HG03521 (cell line): ENCODE data around the gene CRADD.

Experiments
- ATAC-seq: cut with Tn5 transposase; IDR thresholded peaks from one replicate; pipeline ENCODE4 v1.9.1; 2021; ENCODE audit warnings: mild to moderate bottlenecking, moderate library complexity; ENCODE audit not compliant: unreplicated experiment

CRADD gene

DNA sequence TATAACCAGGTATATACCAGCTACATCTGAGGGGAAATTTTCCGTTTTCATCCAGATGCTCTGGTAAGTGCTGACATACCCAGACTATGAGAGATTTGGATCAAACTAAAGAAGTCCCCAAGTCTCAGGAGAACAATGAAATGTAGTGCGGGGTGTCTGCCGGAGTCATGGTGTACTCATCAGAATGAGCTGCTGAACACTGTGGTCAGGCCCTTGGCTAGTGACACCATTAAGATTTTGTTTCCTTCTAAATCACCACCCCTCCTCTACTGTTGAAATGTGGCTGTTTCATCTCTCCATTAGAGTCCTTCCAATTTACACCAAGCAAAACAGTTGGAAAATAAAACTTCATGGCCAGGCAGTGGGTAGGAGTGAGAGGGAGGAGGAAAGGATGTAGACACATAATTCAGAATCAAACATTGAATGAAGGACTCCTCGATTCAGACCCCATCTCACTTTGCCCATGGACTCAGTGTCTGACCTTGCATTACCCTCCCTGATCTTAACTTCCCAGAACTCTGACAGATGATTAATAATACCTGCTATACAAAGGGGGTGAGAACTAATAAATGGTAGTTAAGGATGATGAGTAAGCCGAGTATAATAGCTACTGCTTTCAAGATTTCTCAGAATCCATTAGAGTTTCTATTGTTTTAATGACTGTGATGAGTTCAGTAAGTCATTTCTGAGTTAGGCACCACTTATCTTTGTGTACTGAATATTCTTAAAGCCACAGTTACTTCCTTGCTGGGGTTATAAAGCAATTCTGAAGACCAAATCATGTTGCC, 127.4 kb downstream of the CRADD start:
- no peak for ATAC-seq

DNA sequence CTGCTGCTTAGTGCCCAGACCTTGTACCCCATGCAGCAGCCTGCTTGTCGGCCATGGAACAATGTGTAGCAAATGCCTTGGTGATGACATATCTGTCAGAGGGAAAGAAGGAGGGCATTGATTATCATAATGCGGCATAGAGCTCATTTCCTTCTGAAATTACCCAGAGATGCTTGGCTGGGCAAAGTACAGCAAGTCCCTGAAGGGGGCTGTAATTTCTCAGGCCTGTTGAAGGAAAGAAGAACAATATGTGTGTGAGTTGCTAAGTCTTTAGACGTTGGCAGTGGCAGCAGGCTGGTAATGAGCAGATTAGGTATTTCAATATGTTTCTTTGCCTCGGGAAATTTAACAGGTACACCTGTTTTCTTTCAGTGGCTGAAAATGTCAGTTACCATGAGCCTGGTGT, 128.6 kb downstream of the CRADD start:
- no peak for ATAC-seq

DNA sequence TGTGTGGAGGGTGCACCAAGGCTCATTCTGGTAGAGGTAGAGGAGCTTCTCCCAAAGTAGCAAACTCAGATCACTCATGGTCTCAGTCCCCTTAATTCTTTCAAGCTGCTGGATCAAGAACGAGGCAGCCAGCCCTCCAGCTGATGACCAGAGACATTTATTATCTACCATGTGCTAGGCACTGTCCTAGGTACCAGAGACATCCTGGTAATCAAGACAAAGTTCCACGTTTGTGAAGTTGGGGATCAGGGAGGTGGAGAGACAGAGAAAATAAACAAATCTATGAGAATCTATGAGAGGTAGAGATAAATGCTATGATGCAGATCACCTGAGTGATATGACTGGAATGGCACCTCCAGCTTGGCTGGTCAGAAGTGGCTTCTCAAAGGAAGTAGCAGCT, 130.2 kb downstream of the CRADD start:
- ATAC-seq = no peak

DNA sequence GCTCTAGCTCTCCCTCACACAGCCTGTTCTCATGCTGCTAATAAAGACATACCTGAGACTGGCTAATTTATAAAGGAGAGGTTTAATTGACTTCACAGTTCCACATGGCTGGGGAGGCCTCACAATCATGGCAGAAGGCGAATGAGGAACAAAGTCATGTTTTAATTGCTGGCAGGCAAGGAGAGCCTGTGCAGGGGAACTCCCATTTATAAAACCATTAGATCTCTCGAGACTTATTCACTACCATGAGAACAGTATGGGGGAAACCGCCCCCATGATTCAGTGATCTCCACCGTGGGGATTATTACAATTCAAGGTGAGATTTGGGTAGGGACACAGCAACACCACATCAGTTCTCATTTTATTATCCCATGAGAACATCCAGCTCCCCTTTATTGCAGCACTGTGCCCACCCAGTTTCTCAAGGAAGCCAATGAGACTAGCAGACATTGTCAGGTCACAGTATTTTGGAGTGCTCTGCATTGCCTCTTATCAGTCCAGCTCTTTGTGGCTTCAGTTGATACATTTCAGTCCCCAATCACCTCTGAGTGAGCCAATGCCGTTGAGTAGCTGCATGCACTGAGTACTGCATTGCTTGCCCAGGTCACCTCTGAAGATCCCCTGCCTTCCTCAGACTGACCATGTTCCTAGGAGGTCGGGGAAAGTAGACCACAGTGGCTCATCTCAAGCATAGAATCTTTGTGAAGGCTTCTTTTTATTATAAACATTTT, 131.2 kb downstream of the CRADD start:
- ATAC-seq = no peak

DNA sequence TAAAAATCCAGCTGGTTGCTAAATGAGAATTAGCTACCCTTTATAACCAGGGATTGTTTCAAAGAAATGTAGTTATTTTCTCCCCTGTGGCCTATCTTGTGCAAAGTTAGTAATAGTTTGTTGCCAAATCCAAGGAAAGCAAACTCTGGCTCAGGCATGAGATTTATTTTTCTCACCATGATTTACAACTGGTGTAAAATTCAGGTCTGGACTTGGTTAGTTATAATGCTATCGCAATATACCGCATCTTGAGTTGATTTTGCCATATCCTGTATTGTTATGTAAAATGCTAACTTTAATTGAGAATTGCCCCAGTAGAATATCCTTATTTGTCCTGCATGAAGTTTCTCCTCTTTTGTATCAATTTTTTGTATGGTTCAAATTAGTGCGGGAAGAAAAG, 135.5 kb downstream of the CRADD start:
- ATAC-seq = no peak

DNA sequence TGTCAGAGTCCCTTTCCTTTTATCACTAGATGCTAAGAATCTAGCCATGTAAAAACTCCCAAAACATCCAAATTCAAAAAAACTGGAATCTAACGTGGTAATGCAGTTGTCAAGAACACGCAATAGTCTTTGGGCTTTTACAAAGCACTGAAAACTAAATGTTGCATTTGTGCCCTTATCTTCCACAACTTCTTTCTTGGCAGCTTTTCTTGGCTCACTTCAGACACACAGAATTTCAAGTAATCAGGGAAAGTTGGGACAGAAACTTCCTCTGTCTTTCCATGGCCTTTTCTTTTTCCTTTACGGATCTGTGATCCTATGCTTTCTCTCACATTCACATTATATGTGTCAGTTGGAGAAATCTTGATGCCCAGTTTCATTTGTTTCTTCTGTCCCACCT, 136.0 kb downstream of the CRADD start:
- no peak for ATAC-seq

DNA sequence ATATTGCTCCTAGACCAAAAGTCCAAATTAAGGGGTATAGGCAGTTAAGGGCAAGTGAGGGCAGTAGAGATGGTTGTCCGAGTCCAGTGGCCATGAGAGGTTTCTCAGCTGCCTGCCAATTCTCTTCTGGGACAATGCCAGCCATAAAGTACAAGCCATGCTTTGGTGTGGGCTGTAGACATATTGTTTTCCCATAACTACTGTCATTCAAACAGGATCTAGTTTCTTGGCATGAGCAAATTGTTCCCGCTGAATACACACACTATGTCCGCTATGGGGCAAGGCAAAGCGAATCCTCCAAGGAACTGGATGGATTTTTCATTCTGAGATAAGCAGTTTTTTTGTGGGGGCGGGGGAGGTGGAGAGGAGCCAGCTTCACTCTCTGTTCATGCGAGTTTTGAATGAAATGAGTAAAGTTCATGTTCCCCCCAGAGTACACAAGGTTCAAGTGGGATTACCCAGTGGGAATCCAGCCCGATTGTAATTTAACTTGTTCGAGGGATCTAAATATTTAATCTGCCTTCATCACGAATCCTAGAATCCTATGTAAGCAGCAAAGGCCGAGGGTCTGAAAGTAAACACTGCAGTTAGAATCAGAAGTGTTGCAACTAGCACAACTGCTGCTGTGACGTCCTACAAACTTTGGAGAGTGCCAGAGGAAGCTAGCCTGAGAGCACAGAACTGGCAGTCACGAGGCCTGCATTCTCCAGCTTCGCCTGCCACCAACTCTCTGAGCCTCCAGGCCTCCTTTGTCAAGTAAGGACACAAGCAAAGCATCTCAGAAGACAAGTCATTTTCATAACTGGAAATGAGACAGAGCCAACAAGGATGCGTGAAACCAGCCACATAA, 137.0 kb downstream of the CRADD start:
- no peak for ATAC-seq

DNA sequence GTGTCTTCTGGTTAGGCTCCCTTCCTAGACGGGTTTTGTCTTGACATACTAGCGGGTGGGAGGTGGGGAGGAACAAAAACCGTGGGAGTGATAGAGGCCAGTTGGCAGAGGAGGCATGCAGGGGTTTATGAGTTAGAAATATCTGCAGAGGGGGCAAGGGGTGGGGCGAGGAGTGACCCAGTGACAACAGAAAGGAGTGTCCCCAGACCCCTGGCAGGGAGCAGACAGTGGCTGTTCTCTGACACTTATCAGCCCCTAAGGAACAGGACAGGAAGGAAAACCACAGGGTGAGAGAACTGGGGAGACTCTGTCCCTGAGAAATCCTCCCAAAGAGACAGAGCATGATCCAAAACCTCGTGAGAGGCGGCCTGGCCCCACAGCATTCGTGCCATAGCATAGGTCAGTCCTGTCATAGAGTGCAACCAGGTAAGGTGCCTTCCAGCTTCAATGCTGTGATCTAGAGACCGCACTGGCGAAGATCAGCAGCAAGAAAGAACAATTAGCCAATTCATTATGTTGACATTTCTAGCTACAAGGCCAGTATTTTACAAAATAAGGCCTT, 141.4 kb downstream of the CRADD start:
- no peak for ATAC-seq

DNA sequence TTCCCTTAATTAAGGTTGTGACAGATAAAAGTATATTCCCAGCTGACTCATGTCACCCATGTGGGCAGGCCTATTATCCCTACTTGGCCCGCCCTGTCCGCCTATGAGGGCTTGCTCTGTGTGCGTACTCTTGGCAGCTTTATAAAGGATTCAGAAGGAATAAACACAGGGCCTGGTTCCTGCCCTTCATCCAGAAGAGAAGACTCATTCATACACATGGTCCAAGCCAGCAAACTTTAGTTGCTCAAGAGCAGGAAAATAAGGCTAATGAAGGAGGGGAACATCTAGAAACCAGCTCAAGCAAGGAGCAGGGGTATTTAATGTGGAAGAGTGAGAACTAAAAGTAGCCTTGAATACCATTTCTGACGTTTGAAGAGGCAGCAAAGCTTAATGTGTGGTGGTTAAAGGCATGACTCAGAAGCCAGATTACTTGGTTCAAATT, 141.9 kb downstream of the CRADD start:
- ATAC-seq = no peak

DNA sequence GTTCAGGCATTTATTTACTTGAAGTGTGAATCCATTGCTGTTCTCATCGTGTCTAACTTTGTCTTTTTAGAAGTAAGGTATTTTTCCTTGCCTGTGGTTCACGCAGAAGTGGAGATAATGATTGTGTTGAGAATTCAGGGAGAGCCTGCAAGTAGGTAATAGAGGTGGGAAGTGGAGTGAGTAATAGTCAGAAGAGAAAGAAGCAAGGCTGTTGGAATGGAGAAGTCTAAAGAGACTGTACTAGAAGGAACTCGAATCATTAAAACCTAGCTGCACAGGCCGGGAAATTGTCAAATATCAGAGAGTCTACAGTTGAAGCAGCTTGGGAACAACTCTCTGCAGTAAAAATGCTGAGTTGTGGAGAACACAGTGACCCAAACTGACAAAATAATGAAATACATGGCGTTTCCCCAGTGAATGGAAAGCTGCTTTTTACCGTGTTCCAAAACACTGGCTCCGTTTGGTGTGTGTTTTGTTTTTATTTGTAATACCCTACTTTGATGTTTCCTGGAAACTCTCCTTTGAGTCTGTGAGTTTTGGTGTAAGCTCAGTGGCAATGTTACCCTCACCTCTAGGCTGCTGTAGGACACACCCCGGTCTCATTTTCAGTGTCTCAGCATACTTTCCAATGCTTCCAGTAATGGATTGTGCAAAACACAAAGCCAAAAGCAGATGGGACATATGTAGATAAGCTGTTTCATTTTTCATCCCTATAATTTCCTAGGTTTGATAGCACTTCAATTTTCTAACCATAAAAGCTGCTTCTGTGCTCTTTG, 146.6 kb downstream of the CRADD start:
- no peak for ATAC-seq

DNA sequence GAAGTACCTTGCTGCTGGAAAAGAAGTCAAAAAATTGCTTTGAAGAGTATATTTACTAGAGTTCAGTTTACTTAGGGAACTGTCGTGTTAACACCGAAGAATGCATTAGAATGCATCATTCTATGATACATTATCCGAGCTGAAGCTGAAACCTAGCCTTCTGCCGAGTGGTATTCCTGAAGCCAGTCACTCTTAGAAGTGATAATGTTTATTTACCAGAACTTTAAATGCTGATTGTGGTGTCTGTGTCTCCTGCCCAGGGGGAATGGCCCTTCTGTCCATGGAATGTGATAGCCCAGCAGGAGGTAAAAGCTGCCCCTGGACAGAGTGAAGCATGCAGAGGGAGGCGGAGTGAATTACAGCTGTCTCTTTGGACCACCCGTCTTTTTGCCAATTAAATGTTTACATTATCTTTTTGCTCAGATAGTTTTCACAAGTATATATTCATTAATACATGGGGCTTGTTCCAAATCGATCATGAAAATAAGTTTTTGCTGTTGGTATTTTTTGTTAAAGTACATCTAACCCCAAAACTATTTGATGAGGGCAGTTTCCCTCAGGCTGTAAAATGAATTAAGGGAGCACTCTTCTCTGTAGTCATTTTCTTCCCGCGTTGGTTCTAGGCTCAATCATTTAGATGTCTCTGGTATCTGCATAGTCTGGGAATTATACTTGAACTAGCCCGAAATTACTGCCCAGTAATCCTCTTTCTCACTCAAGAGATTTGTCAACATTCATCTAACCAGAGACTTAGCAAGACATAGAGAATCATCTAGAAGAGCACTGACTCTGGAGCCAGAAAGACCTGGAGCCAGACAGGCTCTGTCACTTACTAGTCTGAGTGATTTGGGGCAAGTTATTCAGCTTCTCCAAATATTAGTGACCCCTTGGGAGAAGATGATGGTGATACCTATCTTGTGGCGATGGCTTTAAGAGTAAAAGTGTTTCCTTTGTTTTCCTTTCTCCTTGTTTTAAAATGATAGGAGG, 147.6 kb downstream of the CRADD start:
- ATAC-seq = no peak

DNA sequence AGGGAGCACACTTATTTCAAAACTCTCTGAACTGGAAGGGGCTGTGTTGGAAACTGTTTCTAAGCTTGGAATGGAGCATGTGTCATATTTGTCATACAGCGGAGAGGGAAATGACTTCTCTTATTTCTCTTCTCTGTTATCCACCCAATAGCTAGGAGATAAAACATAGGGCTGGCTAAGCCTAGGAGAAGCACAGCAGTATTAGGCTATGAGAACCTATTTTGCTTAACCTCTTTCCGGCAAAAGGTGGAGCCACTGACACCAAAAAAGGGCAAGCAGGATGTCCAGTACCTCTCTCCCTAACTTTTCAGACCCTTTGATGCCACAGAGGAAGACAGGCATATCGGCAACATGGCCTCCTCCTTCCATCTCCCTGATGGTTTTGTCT, 148.3 kb downstream of the CRADD start:
- ATAC-seq = no peak

DNA sequence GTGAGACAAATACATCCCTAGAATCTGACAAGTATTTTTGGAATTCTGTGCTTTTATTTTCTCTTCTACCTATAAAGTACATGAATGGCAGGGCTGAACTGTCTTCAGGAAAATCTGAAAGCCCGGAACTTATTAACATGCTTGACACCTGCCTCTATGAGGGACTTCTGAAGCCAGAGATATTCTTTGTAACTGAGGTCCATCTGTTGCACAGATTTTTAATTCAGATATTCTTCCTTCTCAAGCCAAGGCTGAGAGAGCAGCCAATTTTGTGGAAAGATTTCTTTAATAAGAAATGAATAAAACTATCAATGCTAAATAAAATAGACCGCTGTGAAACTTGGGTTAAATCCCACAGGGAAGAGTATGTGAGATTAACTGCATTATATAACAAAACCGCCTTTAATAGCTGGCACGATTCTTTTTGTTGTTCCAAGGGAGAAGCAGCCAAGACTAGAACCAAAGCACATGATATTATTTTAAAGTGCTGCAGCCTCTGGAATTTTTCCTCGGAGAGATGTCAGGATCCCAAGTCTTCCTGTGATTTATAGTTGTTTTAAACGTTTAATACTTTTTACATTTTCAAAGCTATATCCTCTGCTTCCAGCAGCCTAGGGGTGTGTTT, 148.9 kb downstream of the CRADD start:
- ATAC-seq = no peak

DNA sequence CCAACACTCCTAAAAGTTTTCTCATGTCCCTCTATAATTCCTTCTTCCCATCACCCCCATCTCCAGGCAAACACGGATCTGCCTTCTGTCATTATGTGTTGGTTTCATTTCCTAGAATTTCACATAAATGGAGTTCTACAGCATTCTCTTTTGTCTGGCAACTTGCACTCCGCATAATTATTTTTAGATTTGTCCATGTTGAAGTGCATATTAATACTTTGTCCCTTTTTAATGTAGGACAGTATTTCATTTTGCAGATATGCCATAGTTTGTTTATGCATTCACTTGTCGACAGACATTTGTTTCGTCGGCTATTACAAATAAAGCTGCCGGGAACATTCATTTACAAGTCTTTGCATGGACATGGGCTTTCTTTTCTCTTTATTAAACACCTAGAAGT, 150.0 kb downstream of the CRADD start:
- no peak for ATAC-seq

DNA sequence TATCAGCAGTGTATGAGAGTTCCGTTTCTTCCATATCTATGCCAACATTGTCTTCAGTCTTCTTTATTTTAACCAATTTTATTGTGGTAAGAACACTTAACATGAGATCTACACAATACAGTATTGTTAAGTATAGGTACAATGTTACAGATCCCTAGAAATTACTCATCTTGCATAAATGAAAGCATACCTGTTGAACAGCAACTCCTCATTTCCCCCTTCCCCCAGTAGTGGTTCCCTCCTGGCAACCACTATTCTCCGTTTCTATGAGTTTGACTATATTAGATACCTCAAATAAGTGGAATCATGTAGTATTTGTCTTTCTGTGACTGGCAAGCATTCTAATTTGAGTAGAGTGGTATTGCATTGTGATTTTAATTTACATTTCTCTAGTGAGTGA, 150.5 kb downstream of the CRADD start:
- no peak for ATAC-seq

DNA sequence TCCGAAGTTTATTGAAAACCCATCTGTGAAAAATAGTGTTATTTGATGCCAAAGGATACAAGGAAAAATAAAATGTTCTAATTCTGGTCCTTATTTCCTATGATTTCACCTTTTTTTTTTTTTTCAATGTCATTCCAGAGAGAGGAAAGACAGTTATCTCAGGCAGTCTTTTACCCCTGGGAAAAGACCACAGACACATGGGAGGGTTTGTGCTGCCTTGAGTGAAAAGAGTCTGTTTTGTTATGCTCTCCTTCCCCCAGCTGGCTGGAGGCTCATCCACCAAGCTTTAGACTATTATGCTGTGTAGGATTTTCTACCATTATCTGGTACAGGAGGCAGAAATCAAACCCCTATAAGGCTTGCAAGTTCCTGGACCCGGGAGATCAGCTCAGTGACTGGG, 151.8 kb downstream of the CRADD start:
- ATAC-seq = no peak

DNA sequence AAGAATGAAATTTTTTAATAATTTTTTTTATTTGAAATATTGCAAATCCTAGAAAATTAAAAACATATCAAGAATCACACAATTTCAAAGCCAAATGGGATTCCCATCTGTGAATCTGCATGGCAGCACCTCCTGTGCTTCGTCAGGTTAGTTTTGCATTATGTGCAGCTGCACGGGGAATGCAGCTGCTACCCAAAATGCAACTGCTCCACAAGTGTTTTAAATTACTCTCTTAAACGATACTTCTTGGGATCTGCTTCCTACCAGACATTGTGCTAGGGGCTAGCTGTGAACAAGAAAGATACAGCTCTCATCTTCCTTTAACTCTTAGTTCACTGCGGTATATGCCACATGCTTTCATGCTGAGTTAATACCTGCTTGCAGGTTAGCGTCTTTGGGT, 154.2 kb downstream of the CRADD start:
- ATAC-seq = no peak

DNA sequence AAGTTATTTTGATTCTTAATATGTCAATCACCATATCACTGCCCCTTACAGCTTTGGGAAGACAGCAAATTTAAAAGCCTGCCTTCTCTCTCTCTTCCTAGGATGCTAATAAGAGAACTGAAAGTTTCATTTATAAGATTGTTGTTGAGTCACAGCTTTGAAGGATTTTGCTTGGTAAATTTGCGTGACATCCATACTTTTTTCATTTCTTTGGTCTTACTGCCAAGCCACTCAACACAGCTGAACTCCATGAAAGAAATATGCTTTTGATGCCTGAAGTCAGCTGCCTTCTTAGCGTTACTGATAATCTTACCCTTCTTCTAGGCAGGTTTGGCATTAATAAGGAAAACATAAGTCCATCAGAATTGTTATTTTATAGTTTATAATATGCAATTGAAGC, 155.0 kb downstream of the CRADD start:
- no peak for ATAC-seq

DNA sequence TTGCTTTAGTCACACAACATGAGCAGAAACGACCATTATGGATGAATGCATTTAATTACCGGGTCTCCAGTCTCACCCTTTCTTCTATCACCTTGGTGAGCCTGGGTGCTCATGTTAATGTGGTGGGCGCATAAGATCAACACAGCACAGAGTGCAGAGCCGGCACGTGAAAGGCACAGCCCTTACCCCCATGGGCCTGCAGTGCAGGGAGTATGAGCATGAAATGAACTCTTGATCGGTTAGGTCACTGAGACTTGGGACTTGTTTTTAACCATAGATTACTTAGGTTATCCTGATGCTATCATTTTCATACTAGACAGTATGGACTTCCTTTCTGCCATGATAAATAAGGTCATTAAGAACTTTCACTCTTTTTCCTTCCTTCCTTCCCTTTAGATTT, 156.8 kb downstream of the CRADD start:
- ATAC-seq = no peak
